IMR-90 (cell line): ENCODE results near the gene FAHD1. TPM values are rescaled to one million over a fixed set of nuclear protein-coding genes. Genes with fewer than 3 reads are reported as not detected.

Source experiments
- ATAC-seq: fragments of 200-7000 bp; cut with Tn5 transposase; 2 replicates; pipeline ENCODE4 v1.9.1; 2020; ENCODE audit warnings: low read depth, mild to moderate bottlenecking, moderate library complexity
- BruUV-seq: library from RNA; stranded (reverse); fragments of 400-500 nt; replicated peaks from 2 replicates; lab custom pipeline; 2021; lab: Mats Ljungman, UMichigan
- CTCF ChIA-PET: fragments of 300-600 bp; formaldehyde crosslinking; extraction: SDS; loops from one replicate; lab custom pipeline; 2021; ENCODE audit warnings: antibody characterized with exemption; lab: Yijun Ruan, JAX
- POLR2A ChIA-PET: fragments of 300-600 bp; sonication (Branson Sonifier 250); formaldehyde crosslinking; loops from one replicate; lab custom pipeline; 2022; ENCODE audit warnings: antibody characterized with exemption; ENCODE audit not compliant: unreplicated experiment; lab: Charles Lee
- DNase-seq: peaks from one replicate; pipeline ENCODE4 v3.0.0; 2013
- H2AFZ ChIP-seq: replicated peaks from 2 replicates; pipeline ENCODE3; 2013; ENCODE audit warnings: low read length, mild to moderate bottlenecking; ENCODE audit not compliant: poor library complexity
- H2AK5ac ChIP-seq: 2 replicates; pipeline ENCODE4 v1.6.1; 2013; ENCODE audit warnings: low read depth, low read length, inconsistent platforms
- H2AK9ac ChIP-seq: replicated peaks from 2 replicates; pipeline ENCODE3; 2013; ENCODE audit warnings: mild to moderate bottlenecking, low read depth, low read length, moderate library complexity; ENCODE audit not compliant: poor library complexity
- H2BK120ac ChIP-seq: 2 replicates; pipeline ENCODE4 v1.6.1; 2013; ENCODE audit warnings: low read depth, low read length, inconsistent platforms
- H2BK15ac ChIP-seq: 3 replicates; pipeline ENCODE4 v1.6.1; 2013; ENCODE audit warnings: low read depth, low read length, inconsistent platforms
- H2BK20ac ChIP-seq: 2 replicates; pipeline ENCODE4 v1.6.1; 2013; ENCODE audit warnings: low read depth, mild to moderate bottlenecking, inconsistent platforms, low read length, moderate library complexity
- H2BK5ac ChIP-seq: 2 replicates; pipeline ENCODE4 v1.6.1; 2013; ENCODE audit warnings: mild to moderate bottlenecking, low read depth, low read length, inconsistent platforms; ENCODE audit not compliant: poor library complexity, severe bottlenecking
- H3K14ac ChIP-seq: replicated peaks from 2 replicates; pipeline ENCODE4 v1.6.1; 2013; ENCODE audit warnings: low read depth, low read length, inconsistent platforms
- H3K18ac ChIP-seq: 2 replicates; pipeline ENCODE4 v1.6.1; 2013; ENCODE audit warnings: low read depth, low read length, control low read depth
- H3K23ac ChIP-seq: 2 replicates; pipeline ENCODE4 v1.6.1; 2013; ENCODE audit warnings: low read depth, low read length, inconsistent platforms
- H3K27ac ChIP-seq: 2 replicates; pipeline ENCODE4 v1.5.1; 2013; ENCODE audit warnings: mild to moderate bottlenecking, control low read depth, low read length; ENCODE audit not compliant: insufficient read depth
- H3K27me3 ChIP-seq: 2 replicates; pipeline ENCODE4 v1.6.1; 2013; ENCODE audit warnings: low read length; ENCODE audit not compliant: control insufficient read depth, insufficient read depth
- H3K36me3 ChIP-seq: 2 replicates; pipeline ENCODE4 v1.6.1; 2013; ENCODE audit warnings: low read length, mixed read lengths; ENCODE audit not compliant: control insufficient read depth, insufficient read depth
- H3K4ac ChIP-seq: 2 replicates; pipeline ENCODE4 v1.6.1; 2013; ENCODE audit warnings: low read depth, low read length, inconsistent platforms
- H3K4me1 ChIP-seq: 2 replicates; pipeline ENCODE4 v1.6.1; 2013; ENCODE audit warnings: low read length, mixed read lengths; ENCODE audit not compliant: control insufficient read depth, insufficient read depth
- H3K4me2 ChIP-seq: 2 replicates; pipeline ENCODE4 v1.6.1; 2013; ENCODE audit warnings: low read depth, mild to moderate bottlenecking, control low read depth, low read length, moderate library complexity
- H3K4me3 ChIP-seq: 2 replicates; pipeline ENCODE4 v1.5.1; 2013; ENCODE audit warnings: low read depth, mild to moderate bottlenecking, control low read depth, low read length, moderate library complexity; ENCODE audit not compliant: insufficient read depth
- H3K56ac ChIP-seq: 2 replicates; pipeline ENCODE4 v1.6.1; 2013; ENCODE audit warnings: low read length, inconsistent platforms; ENCODE audit not compliant: insufficient read depth; ENCODE audit errors: extremely low read depth
- H3K79me1 ChIP-seq, 2 experiments: 2 replicates each; pipeline ENCODE4 v1.6.1; 2013; ENCODE audit warnings: low read length in 2 of 2, inconsistent platforms in 1 of 2, low read depth in 1 of 2
- H3K9ac ChIP-seq: 2 replicates; pipeline ENCODE4 v1.6.1; 2013; ENCODE audit warnings: low read depth, low read length, control low read depth
- H3K9me1 ChIP-seq: 2 replicates; pipeline ENCODE4 v1.6.1; 2013; ENCODE audit warnings: low read length, inconsistent platforms; ENCODE audit not compliant: insufficient read depth
- H3K9me3 ChIP-seq: 2 replicates; pipeline ENCODE4 v1.6.1; 2013; ENCODE audit warnings: low read length; ENCODE audit not compliant: control insufficient read depth, insufficient read depth
- H4K20me1 ChIP-seq: 2 replicates; pipeline ENCODE4 v1.6.1; 2013; ENCODE audit warnings: low read length, inconsistent platforms; ENCODE audit not compliant: insufficient read depth
- H4K5ac ChIP-seq: 2 replicates; pipeline ENCODE4 v1.6.1; 2013; ENCODE audit warnings: mild to moderate bottlenecking, low read depth, low read length, control low read depth
- H4K8ac ChIP-seq, 2 experiments: 2 replicates each; pipeline ENCODE4 v1.6.1; 2013; ENCODE audit warnings: low read depth in 2 of 2, low read length in 2 of 2, control low read depth in 1 of 2, inconsistent platforms in 1 of 2
- H4K91ac ChIP-seq: 2 replicates; pipeline ENCODE4 v1.6.1; 2013; ENCODE audit warnings: low read depth, low read length, inconsistent platforms; ENCODE audit not compliant: insufficient read depth
- BHLHE40 ChIP-seq: fragments of 150-350 bp; IDR thresholded peaks from 2 replicates; pipeline ENCODE4 v1.6.1; 2016; ENCODE audit warnings: mild to moderate bottlenecking, low read depth, low read length
- CEBPB ChIP-seq: IDR thresholded peaks from 2 replicates; pipeline ENCODE4 v1.6.1; 2012; ENCODE audit warnings: low read depth, low read length, improper control_type of control experiment
- CHD1 ChIP-seq: IDR thresholded peaks from 2 replicates; pipeline ENCODE4 v1.6.1; 2012; ENCODE audit warnings: low read depth, low read length, improper control_type of control experiment
- CTCF ChIP-seq: conservative IDR thresholded peaks from 2 replicates; pipeline ENCODE4 v1.5.1; 2012; ENCODE audit warnings: mild to moderate bottlenecking, low read depth, low read length, improper control_type of control experiment
- ELK1 ChIP-seq: fragments of 150-350 bp; IDR thresholded peaks from 2 replicates; pipeline ENCODE4 v1.6.1; 2016; ENCODE audit warnings: low read depth, mild to moderate bottlenecking, low read length, moderate library complexity, borderline replicate concordance
- FOS ChIP-seq: fragments of 150-350 bp; IDR thresholded peaks from 2 replicates; pipeline ENCODE4 v1.6.1; 2016; ENCODE audit warnings: low read depth, low read length
- MAFK ChIP-seq: IDR thresholded peaks from 2 replicates; pipeline ENCODE4 v1.6.1; 2012; ENCODE audit warnings: low read depth, low read length, improper control_type of control experiment
- MAZ ChIP-seq: IDR thresholded peaks from 2 replicates; pipeline ENCODE4 v1.6.1; 2012; ENCODE audit warnings: low read depth, mild to moderate bottlenecking, low read length, improper control_type of control experiment, moderate library complexity, borderline replicate concordance
- MXI1 ChIP-seq: IDR thresholded peaks from 2 replicates; pipeline ENCODE4 v1.6.1; 2012; ENCODE audit warnings: low read depth, mild to moderate bottlenecking, low read length, moderate library complexity, borderline replicate concordance
- NFE2L2 ChIP-seq: fragments of 150-350 bp; IDR thresholded peaks from 2 replicates; pipeline ENCODE4 v1.6.1; 2016; ENCODE audit warnings: low read depth, mild to moderate bottlenecking, low read length
- POLR2A ChIP-seq: IDR thresholded peaks from 2 replicates; pipeline ENCODE4 v1.6.1; 2012; ENCODE audit warnings: mild to moderate bottlenecking, low read depth, low read length
- RAD21 ChIP-seq: IDR thresholded peaks from 2 replicates; pipeline ENCODE4 v1.6.1; 2012; ENCODE audit warnings: low read length, improper control_type of control experiment
- RCOR1 ChIP-seq: IDR thresholded peaks from 2 replicates; pipeline ENCODE4 v1.6.1; 2012; ENCODE audit warnings: mild to moderate bottlenecking, low read length, improper control_type of control experiment; ENCODE audit not compliant: insufficient replicate concordance
- RFX5 ChIP-seq: IDR thresholded peaks from 2 replicates; pipeline ENCODE4 v1.8.0; 2012; ENCODE audit warnings: low read depth, mild to moderate bottlenecking, low read length, moderate library complexity
- SMC3 ChIP-seq: fragments of 150-350 bp; IDR thresholded peaks from 2 replicates; pipeline ENCODE4 v1.6.1; 2016; ENCODE audit warnings: low read depth, mild to moderate bottlenecking, antibody characterized with exemption, low read length, moderate library complexity
- USF2 ChIP-seq: fragments of 150-350 bp; IDR thresholded peaks from 2 replicates; pipeline ENCODE4 v1.6.1; 2017; ENCODE audit warnings: mild to moderate bottlenecking, antibody characterized with exemption, low read length, low read depth
- WGBS, 2 experiments: methylation state at CpG; one replicate each; pipeline versions ENCODE4 v1.1.5 to v1.1.7; 2013; ENCODE audit warnings: missing lambda C conversion rate in 2 of 2; ENCODE audit not compliant: insufficient read length in 1 of 2; ENCODE audit errors: extremely low coverage in 2 of 2; 5-methylcytosine and 5-hydroxymethylcytosine counted together
- dilution Hi-C: fragments of 300-500 bp; cut with HindIII; formaldehyde crosslinking; loops from one replicate; pipeline ENCODE4 v1.14.3; 2018; ENCODE audit warnings: low sequenced_read_pairs; ENCODE audit not compliant: unreplicated experiment
- in situ Hi-C: fragments of 300-500 bp; cut with MboI; formaldehyde crosslinking; loops from 3 replicates; pipeline ENCODE4 v1.14.3; 2019; ENCODE audit warnings: low sequenced_read_pairs, inconsistent platforms, mixed read lengths
- intact Hi-C: fragments of 100-400 bp; cut with micrococcal nuclease; formaldehyde crosslinking; loops from 2 replicates; pipeline ENCODE4 v1.10.0; 2022
- polyA plus RNA-seq, 3 experiments: library from polyadenylated mRNA; depleted of rRNA; stranded (reverse); fragments of >200 nt; gene quantifications; 2 replicates each; pipeline ENCODE4 v1.2.3, GENCODE V29; 2012; ENCODE audit warnings: low replicate concordance in 1 of 3
- total RNA-seq: library from RNA; depleted of rRNA; stranded (reverse); fragments of >200 nt; gene quantifications from 2 replicates; pipeline ENCODE4 v1.2.3, GENCODE V29; 2012

Gene FAHD1
- total and polyA plus RNA-seq, 2 of the 4 experiments (the other 2 are of a cell fraction) = 65.3 to 85.9 TPM

- intact Hi-C loops (no loop called here), in situ Hi-C loops (no loop called here), dilution Hi-C loops (no loop called here)
- no peak overlapping the region for H3K56ac ChIP-seq
- H3K4me1 ChIP-seq = no peaks in the 10 kb centered on the region
- ChIA-PET CTCF (no interaction called here), POLR2A (no interaction called here)
- no peaks in the 10 kb centered on the region for H4K20me1 ChIP-seq
- H2AK9ac ChIP-seq = no peak overlapping the region
- H2BK20ac ChIP-seq = no peak overlapping the region
- H3K27me3 ChIP-seq = no peaks in the 10 kb centered on the region
- ATAC-seq (no peak), DNase-seq (no peak)
- H4K8ac ChIP-seq = no peak overlapping the region
- no peak overlapping the region for H3K18ac ChIP-seq
- H3K14ac ChIP-seq = no peak overlapping the region
- H2BK120ac ChIP-seq = no peak overlapping the region
- H3K27ac ChIP-seq = no peak overlapping the region
- H3K79me1 ChIP-seq = 0 out of 4 replicates have a peak, but pooled peaks cover 0 to 2% of the 10 kb centered on the region in 2 experiments
- TF ChIP-seq FOS (no peak), MXI1 (no peak), POLR2A (no peak), MAFK (no peak), CTCF (no peak), SMC3 (no peak), MAZ (no peak), RAD21 (no peak), RCOR1 (no peak), CHD1 (no peak), CEBPB (no peak), NFE2L2 (no peak), USF2 (no peak), RFX5 (no peak), BHLHE40 (no peak), ELK1 (no peak)
- no peaks in the 10 kb centered on the region for H3K9me1 ChIP-seq
- peaks cover 19% of the 10 kb centered on the region; the same call in 1 of the 2 replicates for H3K36me3 ChIP-seq
- H2AFZ ChIP-seq = no peak overlapping the region
- no peak overlapping the region for H4K5ac ChIP-seq
- H3K9ac ChIP-seq = no peak overlapping the region
- no peak overlapping the region for H4K91ac ChIP-seq
- no peak overlapping the region for H2AK5ac ChIP-seq
- H3K23ac ChIP-seq = no peak overlapping the region
- H3K4me2 ChIP-seq = no peak overlapping the region
- H3K4me3 ChIP-seq = no peak overlapping the region
- H3K4ac ChIP-seq = no peak overlapping the region
- no peak overlapping the region for H2BK15ac ChIP-seq
- BruUV-seq = no TSS peak
- H3K9me3 ChIP-seq = no peaks in the 10 kb centered on the region
- no peak overlapping the region for H2BK5ac ChIP-seq
- WGBS, 2 experiments = 87% methylated on average over 6 of the region's 10 CpGs; no CpG with 5 or more reads in 1 of the 2 experiments
These were observed 19.4 kb upstream of the FAHD1 start for GRCh38 chr16:1807626-1808025.
